DOHH2 (cell line): ENCODE measurements around the gene NIM1K.

Source experiments
- H3F3A ChIP-seq: fragments of 200-600 bp; sonication (generic), shearing (Covaris generic); 2 replicates; pipeline ENCODE4 v1.6.0; 2016; ENCODE audit warnings: antibody characterized with exemption, mild to moderate bottlenecking; ENCODE audit not compliant: control insufficient read depth, insufficient read depth
- H3K27ac ChIP-seq: fragments of 200-600 bp; sonication (generic); 2 replicates; pipeline ENCODE4 v1.5.1; 2014; ENCODE audit warnings: low read depth, mild to moderate bottlenecking, low read length, moderate library complexity
- H3K27me3 ChIP-seq: fragments of 200-600 bp; sonication (generic); 2 replicates; pipeline ENCODE4 v1.6.1; 2014; ENCODE audit warnings: mild to moderate bottlenecking, low read length, mixed read lengths; ENCODE audit not compliant: control insufficient read depth
- H3K36me3 ChIP-seq: fragments of 200-600 bp; sonication (generic); 2 replicates; pipeline ENCODE4 v1.6.1; 2014; ENCODE audit warnings: mild to moderate bottlenecking, low read length, moderate library complexity, mixed read lengths; ENCODE audit not compliant: control insufficient read depth
- H3K4me1 ChIP-seq: fragments of 200-600 bp; sonication (generic); 2 replicates; pipeline ENCODE4 v1.6.1; 2014; ENCODE audit warnings: mild to moderate bottlenecking, low read length, mixed read lengths; ENCODE audit not compliant: control insufficient read depth
- H3K4me2 ChIP-seq: fragments of 200-600 bp; sonication (generic); 2 replicates; pipeline ENCODE4 v1.6.0; 2014; ENCODE audit warnings: mild to moderate bottlenecking, low read length, moderate library complexity
- H3K4me3 ChIP-seq: fragments of 200-600 bp; sonication (generic); 2 replicates; pipeline ENCODE4 v1.5.1; 2014; ENCODE audit warnings: mild to moderate bottlenecking, low read length, mixed read lengths
- H3K79me2 ChIP-seq: fragments of 200-600 bp; sonication (generic); 2 replicates; pipeline ENCODE4 v1.6.1; 2014; ENCODE audit warnings: mild to moderate bottlenecking, low read length, mixed read lengths; ENCODE audit not compliant: control insufficient read depth
- H3K9me2 ChIP-seq: fragments of 200-600 bp; sonication (generic); replicated peaks from 2 replicates; pipeline ENCODE4 v1.6.1; 2014; ENCODE audit warnings: mild to moderate bottlenecking, low read length, mixed read lengths; ENCODE audit not compliant: control insufficient read depth
- H3K9me3 ChIP-seq: fragments of 200-600 bp; sonication (generic); 2 replicates; pipeline ENCODE4 v1.6.1; 2014; ENCODE audit warnings: antibody characterized with exemption, low read length, mixed read lengths; ENCODE audit not compliant: control insufficient read depth, insufficient read depth
- H4K20me1 ChIP-seq: fragments of 200-600 bp; sonication (generic); 2 replicates; pipeline ENCODE4 v1.6.0; 2014; ENCODE audit warnings: low read depth, mild to moderate bottlenecking, antibody characterized with exemption, low read length, moderate library complexity; ENCODE audit not compliant: control insufficient read depth, insufficient read depth
- EZH2phosphoT487 ChIP-seq: fragments of 200-600 bp; sonication (generic); IDR thresholded peaks from 2 replicates; pipeline ENCODE4 v1.6.1; 2017; ENCODE audit warnings: borderline replicate concordance, mild to moderate bottlenecking, antibody characterized with exemption, low read length, moderate library complexity, mixed read lengths
- TF ChIP-seq, protein P1 (sequence below): fragments of 200-600 bp; sonication (generic); IDR thresholded peaks from one replicate; pipeline ENCODE4 v1.5.1; 2014; ENCODE audit warnings: antibody characterized with exemption, mild to moderate bottlenecking, low read depth, low read length; ENCODE audit not compliant: poor library complexity, severe bottlenecking

Gene NIM1K

DNA sequence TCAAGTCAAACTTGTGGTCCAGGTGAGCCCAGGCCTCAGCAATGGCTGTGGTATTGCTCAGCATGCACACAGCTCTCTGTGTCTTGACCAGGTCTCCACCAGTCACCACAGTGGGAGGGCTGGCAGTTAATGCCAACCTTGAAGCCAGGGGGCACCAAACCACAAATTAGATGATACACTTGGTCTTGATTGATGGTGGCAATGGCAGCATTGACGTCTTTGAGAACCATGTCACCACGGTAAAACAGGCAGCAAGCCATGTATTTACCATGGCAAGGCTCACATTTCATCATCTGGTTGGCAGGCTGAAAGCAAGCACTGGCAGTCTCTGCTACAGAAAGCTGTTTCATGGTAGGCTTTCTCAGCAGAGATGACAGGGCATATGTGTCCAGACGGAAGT, 40.0 kb downstream of the NIM1K start:
- Histone ChIP-seq H3K9me2 (no peaks in the 10 kb centered on the region), H4K20me1 (no peaks in the 10 kb centered on the region), H3K9me3 (no peaks in the 10 kb centered on the region), H3F3A (no peaks in the 10 kb centered on the region), H3K4me2 (no peak overlapping the region), H3K27ac (no peak overlapping the region), H3K79me2 (no peaks in the 10 kb centered on the region), H3K36me3 (no peaks in the 10 kb centered on the region), H3K27me3 (0 out of 2 replicates have a peak, but pooled peaks cover 5% of the 10 kb centered on the region), H3K4me1 (no peaks in the 10 kb centered on the region), H3K4me3 (no peak overlapping the region)
- TF ChIP-seq, protein P1, sequence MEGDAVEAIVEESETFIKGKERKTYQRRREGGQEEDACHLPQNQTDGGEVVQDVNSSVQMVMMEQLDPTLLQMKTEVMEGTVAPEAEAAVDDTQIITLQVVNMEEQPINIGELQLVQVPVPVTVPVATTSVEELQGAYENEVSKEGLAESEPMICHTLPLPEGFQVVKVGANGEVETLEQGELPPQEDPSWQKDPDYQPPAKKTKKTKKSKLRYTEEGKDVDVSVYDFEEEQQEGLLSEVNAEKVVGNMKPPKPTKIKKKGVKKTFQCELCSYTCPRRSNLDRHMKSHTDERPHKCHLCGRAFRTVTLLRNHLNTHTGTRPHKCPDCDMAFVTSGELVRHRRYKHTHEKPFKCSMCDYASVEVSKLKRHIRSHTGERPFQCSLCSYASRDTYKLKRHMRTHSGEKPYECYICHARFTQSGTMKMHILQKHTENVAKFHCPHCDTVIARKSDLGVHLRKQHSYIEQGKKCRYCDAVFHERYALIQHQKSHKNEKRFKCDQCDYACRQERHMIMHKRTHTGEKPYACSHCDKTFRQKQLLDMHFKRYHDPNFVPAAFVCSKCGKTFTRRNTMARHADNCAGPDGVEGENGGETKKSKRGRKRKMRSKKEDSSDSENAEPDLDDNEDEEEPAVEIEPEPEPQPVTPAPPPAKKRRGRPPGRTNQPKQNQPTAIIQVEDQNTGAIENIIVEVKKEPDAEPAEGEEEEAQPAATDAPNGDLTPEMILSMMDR, result peak; percentile 49
- no peak for TF ChIP-seq EZH2phosphoT487

DNA sequence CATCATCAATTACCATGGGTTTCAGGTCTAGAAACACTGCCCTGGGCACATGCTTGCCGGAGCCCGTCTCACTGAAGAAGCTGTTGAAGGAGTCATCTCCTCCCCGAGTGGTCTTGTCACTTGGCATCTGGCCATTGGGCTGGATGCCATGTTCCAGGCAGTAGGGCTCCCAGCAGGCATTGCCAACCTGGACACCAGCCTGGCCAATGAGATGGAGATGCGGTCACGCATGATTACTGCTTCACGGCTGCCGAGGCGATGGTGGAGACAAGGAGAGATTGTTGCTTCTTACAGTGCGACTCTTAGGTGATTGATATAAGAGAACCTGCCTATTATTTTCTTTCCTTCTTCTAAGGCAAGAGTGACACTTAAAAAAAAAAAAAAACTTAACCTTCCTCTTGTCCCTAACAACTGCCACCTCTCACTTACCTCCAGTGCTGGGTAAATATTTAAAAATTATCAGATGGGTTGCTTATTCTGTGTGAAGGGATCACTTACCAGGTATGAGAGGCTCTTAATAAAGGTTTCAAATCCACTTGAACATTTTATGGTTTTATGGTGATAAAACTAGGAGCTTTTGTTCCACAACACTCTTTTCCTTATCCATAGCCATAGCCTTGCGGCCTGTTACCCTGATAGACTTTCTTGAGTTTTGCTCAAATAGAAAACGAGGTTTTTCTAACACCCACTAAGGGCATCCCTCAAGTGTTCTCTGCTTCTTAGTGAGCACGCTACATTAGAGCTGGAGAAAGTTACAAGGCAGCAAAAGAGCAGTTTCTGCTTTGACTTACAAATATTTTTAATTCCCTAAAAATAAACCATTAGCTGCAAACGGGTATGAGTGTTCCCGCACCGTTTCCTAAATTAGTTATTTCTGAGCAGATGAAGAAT, 41.2 kb downstream of the NIM1K start:
- Histone ChIP-seq H3K9me3 (no peaks in the 10 kb centered on the region), H3K27ac (no peak overlapping the region), H3F3A (no peaks in the 10 kb centered on the region), H3K9me2 (no peaks in the 10 kb centered on the region), H3K27me3 (0 out of 2 replicates have a peak, but pooled peaks cover 5% of the 10 kb centered on the region), H3K36me3 (no peaks in the 10 kb centered on the region), H4K20me1 (no peaks in the 10 kb centered on the region), H3K4me3 (no peak overlapping the region), H3K79me2 (no peaks in the 10 kb centered on the region), H3K4me1 (no peaks in the 10 kb centered on the region), H3K4me2 (no peak overlapping the region)
- TF ChIP-seq, protein P1, result no peak
- TF ChIP-seq EZH2phosphoT487, result no peak

DNA sequence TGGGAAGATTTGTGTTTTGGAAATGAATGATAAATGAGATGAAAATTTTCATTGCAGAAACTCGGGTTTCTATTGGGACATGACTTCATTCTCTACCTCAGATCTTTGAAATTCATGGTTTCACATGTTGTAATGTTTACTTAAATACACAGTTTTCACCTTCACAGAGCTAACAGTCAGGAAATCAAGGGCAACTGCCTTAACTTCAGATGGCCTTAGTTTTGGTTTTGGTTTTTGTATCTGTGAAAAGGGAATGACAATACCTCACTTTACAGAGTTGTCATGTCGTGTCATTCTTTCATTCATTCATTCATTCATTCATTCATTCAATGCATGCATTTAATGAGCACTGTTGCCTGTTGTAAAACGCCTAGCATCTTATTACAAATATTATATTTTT, 41.9 kb downstream of the NIM1K start:
- Histone ChIP-seq H3K9me3 (no peaks in the 10 kb centered on the region), H3K79me2 (no peaks in the 10 kb centered on the region), H3K27ac (no peak overlapping the region), H4K20me1 (no peaks in the 10 kb centered on the region), H3K4me2 (no peak overlapping the region), H3K9me2 (no peaks in the 10 kb centered on the region), H3K27me3 (0 out of 2 replicates have a peak, but pooled peaks cover 5% of the 10 kb centered on the region), H3K4me3 (no peak overlapping the region), H3K36me3 (no peaks in the 10 kb centered on the region), H3K4me1 (no peaks in the 10 kb centered on the region), H3F3A (no peaks in the 10 kb centered on the region)
- TF ChIP-seq, protein P1, result no peak
- TF ChIP-seq EZH2phosphoT487, result no peak
